Measurements from ENCODE around the gene CELA3B.
"Not testable (repeated sequence)": the region's sequence is repeated elsewhere in the genome, so short reads cannot be mapped to it uniquely, and the experiment has no call there.

Gene CELA3B

DNA sequence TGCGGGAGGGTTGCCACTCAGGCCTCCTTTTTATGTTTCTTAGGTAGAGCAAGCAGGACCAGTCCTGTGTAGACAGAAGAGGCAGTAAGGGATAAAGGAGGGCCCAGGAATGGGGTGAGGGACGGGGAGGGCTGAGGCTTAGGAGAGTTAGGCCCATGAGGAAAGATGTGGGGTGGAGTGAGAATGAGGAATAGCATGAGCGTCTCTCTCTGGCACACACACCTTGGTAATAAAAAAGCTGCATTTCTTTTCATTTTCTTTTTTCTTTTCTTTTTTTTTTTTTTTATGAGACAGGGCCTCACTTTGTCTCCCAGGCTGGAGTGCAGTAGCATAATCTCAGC is 32.1 kb upstream of the CELA3B start:
- no peak for DNase-seq

- DNase-seq = no peak
Observed at GRCh38 chr1:21946836-21947587, 29.8 kb upstream of the CELA3B start.

DNA sequence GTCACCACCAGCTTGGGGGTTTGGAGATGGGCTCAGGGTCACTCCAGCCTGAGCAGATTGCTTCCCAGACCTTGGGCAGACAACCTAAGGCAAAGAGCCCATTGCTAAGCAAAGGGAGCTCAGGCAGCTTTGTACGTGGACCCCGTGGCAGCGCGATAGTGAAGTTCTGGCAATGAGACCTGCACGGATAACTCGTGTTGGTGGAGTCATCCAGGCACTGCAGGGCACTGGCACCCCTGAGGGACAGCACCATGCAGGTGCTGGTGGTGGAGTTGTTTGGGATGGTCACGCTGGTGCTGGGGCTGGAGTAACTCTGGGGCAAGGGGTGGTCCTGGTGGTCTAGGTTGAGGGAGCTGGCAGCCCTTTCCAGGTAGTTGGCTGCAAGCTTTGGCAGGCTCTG is 26.1 kb upstream of the CELA3B start:
- no peak for DNase-seq

GRCh38 chr1:21951226-21951870 is 25.5 kb upstream of the CELA3B start:
- no peak for DNase-seq

- no peak for DNase-seq
Observed at GRCh38 chr1:21952786-21953520, 23.9 kb upstream of the CELA3B start.

DNA sequence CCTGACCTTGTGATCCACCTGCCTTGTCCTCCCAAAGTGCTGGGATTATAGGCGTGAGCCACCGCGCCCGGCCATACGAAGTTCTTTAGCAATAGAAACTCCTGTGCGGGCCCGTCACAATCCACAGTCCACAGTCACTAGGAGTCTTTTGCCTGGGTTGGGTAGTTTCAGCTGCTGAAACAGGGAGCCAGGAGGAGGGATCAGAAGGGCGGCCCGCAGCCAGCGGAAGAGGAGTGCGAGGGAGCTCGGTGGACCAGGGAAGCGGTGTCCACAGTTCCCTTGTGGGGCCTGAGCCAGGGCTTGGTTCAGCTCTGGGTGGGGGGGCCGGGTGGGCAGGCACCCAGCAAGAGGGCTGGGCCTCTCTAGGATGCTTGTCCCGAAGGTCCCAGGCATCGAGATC is 21.8 kb upstream of the CELA3B start:
- DNase-seq = no peak

GRCh38 chr1:21955501-21956281 is 21.1 kb upstream of the CELA3B start:
- DNase-seq = no peak

- no peak for DNase-seq
Observed at GRCh38 chr1:21956720-21957552, 19.9 kb upstream of the CELA3B start.

DNA sequence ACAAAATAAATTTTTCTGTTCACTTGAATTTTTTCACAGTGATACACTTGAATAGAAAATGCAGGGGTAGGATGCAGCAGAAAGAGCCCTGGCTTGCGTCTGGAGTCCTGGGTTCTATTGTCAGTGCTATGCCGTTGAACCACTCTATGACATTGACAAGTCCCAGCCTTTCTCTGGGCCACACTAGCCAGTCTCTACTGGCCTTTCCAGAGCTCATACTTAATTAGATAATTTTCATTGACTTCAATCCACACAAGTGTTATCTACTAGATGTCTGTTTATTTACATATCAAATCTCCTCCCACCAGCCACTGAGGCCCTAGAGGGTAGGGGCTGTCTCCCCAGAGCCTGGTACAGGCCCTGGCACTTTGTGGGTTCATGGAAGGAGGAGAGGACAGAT is 15.5 kb upstream of the CELA3B start:
- no peak for DNase-seq

GRCh38 chr1:21961799-21962198 is 15.0 kb upstream of the CELA3B start:
- no peak for DNase-seq

GRCh38 chr1:21963477-21964217 is 13.2 kb upstream of the CELA3B start:
- DNase-seq = peak; percentile 16

GRCh38 chr1:21966247-21967000 is 10.4 kb upstream of the CELA3B start:
- no peak for DNase-seq

- not testable (repeated sequence) for DNase-seq
Observed at GRCh38 chr1:21967216-21967615, 9.6 kb upstream of the CELA3B start.

- not testable (repeated sequence) for DNase-seq
Observed at GRCh38 chr1:21969066-21969465, 7.8 kb upstream of the CELA3B start.

DNA sequence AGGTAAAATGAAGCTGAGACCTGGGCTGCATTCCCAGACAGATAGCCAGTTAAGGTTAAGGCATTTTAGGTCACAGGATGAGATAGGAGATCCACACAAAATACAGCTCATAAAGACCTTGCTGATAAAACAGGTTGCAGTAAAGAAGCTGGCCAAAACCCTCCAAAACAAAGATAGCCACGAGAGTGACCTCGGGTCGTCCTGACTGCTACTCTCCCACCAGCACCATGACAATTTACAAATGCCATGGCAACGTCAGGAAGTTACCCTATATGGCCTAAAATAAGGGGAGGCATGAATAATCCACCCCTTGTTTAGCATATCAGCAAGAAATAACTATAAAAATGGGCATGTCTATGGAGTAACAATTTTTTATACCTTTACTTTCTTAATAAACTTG is 6.3 kb upstream of the CELA3B start:
- not testable (repeated sequence) for DNase-seq

DNA sequence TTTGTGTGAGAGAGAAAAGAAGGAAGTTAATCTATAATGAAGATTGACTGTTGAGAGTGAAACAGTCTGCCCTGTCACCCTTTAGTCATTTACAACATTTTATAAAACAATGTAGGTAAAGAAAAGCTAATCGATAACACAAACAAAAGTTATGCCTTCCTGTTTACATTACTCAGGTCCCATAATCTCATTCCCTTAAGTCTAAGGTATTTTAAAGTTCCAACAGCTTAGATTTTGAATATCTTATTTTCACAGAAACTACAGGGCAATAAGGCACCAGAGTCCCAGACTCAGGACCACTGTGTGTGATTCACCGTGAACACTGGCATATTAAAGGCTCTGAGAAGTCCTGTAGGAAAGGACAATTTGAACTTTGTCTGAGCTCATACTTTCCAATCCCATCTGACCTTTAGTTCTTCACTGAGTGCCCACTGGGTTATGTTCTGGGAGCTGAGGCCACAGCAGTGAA is 3.8 kb upstream of the CELA3B start:
- not testable (repeated sequence) for DNase-seq

- not testable (repeated sequence) for DNase-seq
Observed at GRCh38 chr1:21973948-21974347, 2.9 kb upstream of the CELA3B start.

DNA sequence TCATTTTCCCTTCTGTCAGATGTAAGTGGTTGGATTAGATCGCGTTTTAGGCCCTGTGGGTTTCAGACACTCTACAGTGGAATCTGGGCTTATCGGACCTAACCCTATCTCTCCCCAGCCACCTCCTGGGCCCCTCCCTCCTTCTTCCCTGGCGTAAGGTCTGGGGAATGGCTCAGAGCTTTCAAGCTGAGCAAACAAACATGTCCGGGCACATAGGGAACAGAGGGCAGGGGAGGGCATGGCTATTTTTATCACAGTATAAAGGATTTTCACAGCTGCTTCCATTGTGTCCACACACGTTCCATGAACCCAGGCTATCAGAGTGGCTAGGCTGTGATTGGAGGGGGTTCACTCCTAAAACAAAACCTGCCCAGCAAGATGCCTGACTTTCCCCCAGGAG is 2.1 kb upstream of the CELA3B start:
- not testable (repeated sequence) for DNase-seq

GRCh38 chr1:21975296-21975695 is 1.5 kb upstream of the CELA3B start:
- DNase-seq = not testable (repeated sequence)

DNA sequence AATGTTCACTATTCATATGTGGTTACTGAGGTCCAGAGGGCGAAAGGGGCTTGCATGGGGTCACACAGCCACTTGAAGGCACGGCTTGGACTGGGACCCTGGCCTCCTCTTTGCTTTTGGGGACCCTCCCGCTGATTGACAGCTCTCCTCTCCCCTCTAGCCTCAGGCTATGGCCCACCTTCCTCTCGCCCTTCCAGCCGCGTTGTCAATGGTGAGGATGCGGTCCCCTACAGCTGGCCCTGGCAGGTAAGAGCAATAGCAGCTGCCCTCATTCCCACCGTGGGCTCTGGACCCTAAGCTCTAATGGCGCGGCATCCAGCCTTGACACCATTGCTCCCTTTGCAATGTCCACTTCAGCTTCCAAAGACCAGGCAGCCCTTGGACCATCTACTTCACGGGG is 1.4 kb downstream of the CELA3B start:
- not testable (repeated sequence) for DNase-seq

Data from NCI-H2227 treated with DMSO at 0.1 percent for 48 hours (cell line).